ENCODE data around the gene RADIL.

RADIL gene

DNA sequence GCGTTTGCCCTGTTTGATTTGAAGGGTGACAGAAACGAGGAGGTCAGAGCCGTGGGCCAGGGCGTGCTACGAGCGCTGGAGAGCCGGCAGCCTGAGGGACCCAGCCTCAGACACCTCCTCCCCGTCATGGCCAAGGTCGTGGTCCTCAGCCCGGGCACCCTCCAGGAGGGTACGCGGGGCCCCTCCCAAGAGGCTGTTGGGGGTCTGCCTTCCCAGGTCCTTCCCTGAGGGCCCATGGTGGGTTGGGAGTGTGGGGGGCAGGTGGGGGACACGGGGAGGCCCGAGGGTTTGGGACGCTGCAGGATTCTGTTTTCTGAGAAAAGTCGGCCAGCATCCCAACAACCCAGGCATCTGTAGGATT is 100.2 kb downstream of the RADIL start:
- H3K4me3 ChIP-seq (ENCODE audit: low read depth, low read length) = no peak overlapping the region
- CTCF ChIA-PET = no interaction called here
- H3K9me3 ChIP-seq (ENCODE audit: control insufficient read depth, insufficient read depth, low read depth, low read length) = no peaks in the 10 kb centered on the region
- H3K27ac ChIP-seq (ENCODE audit: extremely low read depth, low read depth, low read length) = no peak overlapping the region
- TF ChIP-seq ZNF548 (tag by site-specific recombination; IDR thresholded peaks at IDR 0.05) = no peak
- TF ChIP-seq REPIN1 (tag by site-specific recombination; IDR thresholded peaks at IDR 0.05; ENCODE audit: low read depth) = no peak
- TF ChIP-seq ZNF629 (tag by site-specific recombination; IDR thresholded peaks at IDR 0.05) = no peak
- TF ChIP-seq KLF1 (tag by site-specific recombination; IDR thresholded peaks at IDR 0.05) = no peak
- TF ChIP-seq, protein P1, sequence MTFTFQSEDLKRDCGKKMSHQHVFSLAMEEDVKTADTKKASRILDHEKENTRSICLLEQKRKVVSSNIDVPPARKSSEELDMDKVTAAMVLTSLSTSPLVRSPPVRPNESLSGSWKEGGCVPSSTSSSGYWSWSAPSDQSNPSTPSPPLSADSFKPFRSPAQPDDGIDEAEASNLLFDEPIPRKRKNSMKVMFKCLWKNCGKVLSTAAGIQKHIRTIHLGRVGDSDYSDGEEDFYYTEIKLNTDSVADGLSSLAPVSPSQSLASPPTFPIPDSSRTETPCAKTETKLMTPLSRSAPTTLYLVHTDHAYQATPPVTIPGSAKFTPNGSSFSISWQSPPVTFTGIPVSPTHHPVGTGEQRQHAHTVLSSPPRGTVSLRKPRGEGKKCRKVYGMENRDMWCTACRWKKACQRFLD (tag by site-specific recombination; IDR thresholded peaks at IDR 0.05) = no peak
- TF ChIP-seq SETDB1 (IDR thresholded peaks at IDR 0.05; ENCODE audit: insufficient read length, low read length) = no peak
- TF ChIP-seq, protein P2, sequence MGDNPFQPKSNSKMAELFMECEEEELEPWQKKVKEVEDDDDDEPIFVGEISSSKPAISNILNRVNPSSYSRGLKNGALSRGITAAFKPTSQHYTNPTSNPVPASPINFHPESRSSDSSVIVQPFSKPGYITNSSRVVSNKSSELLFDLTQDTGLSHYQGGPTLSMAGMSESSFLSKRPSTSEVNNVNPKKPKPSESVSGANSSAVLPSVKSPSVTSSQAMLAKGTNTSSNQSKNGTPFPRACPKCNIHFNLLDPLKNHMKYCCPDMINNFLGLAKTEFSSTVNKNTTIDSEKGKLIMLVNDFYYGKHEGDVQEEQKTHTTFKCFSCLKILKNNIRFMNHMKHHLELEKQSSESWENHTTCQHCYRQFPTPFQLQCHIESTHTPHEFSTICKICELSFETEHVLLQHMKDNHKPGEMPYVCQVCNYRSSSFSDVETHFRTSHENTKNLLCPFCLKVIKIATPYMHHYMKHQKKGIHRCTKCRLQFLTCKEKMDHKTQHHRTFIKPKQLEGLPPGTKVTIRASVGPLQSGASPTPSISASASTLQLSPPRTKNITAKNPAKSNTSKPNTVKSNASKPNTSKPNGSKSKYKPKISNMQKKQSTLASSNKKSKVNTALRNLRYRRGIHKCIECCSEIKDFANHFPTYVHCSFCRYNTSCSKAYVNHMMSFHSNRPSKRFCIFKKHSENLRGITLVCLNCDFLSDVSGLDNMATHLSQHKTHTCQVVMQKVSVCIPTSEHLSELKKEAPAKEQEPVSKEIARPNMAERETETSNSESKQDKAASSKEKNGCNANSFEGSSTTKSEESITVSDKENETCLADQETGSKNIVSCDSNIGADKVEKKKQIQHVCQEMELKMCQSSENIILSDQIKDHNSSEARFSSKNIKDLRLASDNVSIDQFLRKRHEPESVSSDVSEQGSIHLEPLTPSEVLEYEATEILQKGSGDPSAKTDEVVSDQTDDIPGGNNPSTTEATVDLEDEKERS (tag by site-specific recombination; IDR thresholded peaks at IDR 0.05) = no peak
- no peak for TF ChIP-seq ZNF660 (tag by site-specific recombination; IDR thresholded peaks at IDR 0.05)
- TF ChIP-seq, protein P3, sequence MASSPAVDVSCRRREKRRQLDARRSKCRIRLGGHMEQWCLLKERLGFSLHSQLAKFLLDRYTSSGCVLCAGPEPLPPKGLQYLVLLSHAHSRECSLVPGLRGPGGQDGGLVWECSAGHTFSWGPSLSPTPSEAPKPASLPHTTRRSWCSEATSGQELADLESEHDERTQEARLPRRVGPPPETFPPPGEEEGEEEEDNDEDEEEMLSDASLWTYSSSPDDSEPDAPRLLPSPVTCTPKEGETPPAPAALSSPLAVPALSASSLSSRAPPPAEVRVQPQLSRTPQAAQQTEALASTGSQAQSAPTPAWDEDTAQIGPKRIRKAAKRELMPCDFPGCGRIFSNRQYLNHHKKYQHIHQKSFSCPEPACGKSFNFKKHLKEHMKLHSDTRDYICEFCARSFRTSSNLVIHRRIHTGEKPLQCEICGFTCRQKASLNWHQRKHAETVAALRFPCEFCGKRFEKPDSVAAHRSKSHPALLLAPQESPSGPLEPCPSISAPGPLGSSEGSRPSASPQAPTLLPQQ (tag by site-specific recombination; IDR thresholded peaks at IDR 0.05) = no peak
- H3K36me3 ChIP-seq (ENCODE audit: control insufficient read depth in 2 of 2, insufficient read depth in 1 of 2, low read length in 2 of 2) = peaks cover 0 to 47% of the 10 kb centered on the region in 2 experiments; a peak in 2 of 3 replicates
- no peaks in the 10 kb centered on the region for H3K4me1 ChIP-seq (ENCODE audit: control insufficient read depth, insufficient read depth, low read length)
- POLR2A ChIA-PET = interaction anchor here (1.0 kb wide), 1 partner anchor 8 kb away, joined by 4 read pairs; the partner anchor contains the start of gene AP5Z1

DNA sequence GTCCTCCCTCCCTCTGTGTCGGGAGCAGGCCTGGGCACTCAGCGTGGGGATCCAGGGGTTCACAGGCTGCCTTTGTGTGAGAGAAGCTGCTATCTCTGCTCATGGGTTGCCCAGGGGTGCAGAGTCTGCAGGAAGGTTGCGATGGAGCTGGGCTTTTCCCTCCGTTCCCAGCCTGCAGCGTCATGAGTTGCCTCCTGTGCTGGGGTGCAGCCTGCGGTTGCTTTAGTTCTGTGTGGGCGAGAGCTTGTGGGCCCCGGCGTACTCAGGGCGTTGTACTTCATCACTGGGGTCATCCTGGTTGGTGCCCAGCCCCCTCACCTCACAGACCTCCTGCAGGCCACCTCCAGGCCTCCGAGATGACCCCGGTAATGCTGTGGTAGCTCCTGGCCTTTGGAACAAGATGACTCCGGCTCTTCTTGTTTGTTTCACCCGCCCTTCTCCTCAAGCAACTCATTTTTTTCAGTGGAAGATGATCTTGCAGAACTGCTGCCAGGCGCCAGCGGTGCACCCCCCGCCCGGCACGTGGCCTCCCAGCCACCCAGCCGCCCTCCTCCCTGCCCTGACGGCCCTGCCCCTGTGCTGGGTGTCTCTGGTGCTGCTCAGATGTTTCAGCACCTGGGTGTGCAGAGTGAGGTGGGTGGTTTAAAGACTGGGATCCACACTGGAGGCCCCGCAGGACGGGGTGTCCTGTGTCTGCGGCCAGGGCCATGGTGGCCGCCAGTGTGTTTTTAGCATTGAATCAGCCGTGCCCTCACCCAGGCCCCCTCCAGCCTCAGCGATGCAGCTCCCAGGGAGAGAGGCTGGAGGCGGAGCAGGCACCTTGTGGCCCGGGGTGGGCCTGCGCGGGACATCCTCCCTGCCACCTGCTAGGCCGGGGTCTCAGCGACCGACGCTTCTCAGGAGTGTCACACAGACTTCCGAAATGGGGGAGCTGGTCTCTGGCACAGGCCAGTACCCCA is 100.9 kb downstream of the RADIL start:
- no peak overlapping the region for H3K27ac ChIP-seq (ENCODE audit: extremely low read depth, low read depth, low read length)
- no peak overlapping the region for H3K4me3 ChIP-seq (ENCODE audit: low read depth, low read length)
- no peaks in the 10 kb centered on the region for H3K4me1 ChIP-seq (ENCODE audit: control insufficient read depth, insufficient read depth, low read length)
- H3K36me3 ChIP-seq (ENCODE audit: control insufficient read depth in 2 of 2, insufficient read depth in 1 of 2, low read length in 2 of 2) = peaks cover 0 to 41% of the 10 kb centered on the region in 2 experiments; a peak in 2 of 3 replicates
- POLR2A ChIA-PET = no interaction called here
- no peaks in the 10 kb centered on the region for H3K9me3 ChIP-seq (ENCODE audit: control insufficient read depth, insufficient read depth, low read depth, low read length)
- TF ChIP-seq ZNF596 (tag by site-specific recombination; IDR thresholded peaks at IDR 0.05) (no peak), ZNF302 (tag by site-specific recombination; IDR thresholded peaks at IDR 0.05; ENCODE audit: low read depth) (no peak)
- CTCF ChIA-PET = no interaction called here

DNA sequence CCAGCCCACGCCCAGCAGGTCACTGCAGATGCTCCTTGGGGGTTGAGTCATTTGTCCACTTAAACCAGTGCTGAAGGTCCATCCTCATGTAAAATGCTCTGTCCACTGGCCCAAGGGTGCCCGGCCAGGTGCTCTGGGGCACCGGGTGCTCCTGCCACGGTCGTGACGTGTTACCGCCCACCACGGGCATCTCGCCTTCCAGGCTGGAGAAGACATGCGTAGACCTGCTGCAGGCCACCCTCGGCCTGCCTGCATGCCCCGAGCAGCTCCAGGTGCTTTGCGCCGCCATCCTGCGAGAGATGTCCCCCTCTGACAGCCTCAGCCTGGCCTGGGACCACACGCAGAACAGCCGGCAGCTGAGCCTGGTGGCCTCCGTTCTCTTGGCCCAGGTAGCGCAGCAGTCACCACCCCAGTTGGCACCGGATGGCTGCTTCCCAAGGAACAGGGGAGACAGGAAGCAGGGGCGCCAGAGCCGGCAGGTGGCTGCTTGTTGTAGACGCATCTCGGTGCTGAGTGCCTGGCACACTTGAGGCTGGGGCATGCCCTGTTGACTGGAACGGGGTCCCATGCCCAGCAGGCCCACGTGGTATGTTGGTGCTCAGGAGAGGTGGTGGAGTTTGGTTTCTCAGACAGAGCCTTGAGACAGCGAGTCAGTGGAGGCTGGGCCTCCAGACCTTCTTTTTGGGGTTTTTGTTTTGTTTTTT is 102.0 kb downstream of the RADIL start:
- no peak overlapping the region for H3K27ac ChIP-seq (ENCODE audit: extremely low read depth, low read depth, low read length)
- CTCF ChIA-PET = no interaction called here
- POLR2A ChIA-PET = no interaction called here
- H3K4me3 ChIP-seq (ENCODE audit: low read depth, low read length) = no peak overlapping the region
- no peaks in the 10 kb centered on the region for H3K9me3 ChIP-seq (ENCODE audit: control insufficient read depth, insufficient read depth, low read depth, low read length)
- peaks cover 0 to 42% of the 10 kb centered on the region in 2 experiments; a peak in 2 of 3 replicates for H3K36me3 ChIP-seq (ENCODE audit: control insufficient read depth in 2 of 2, insufficient read depth in 1 of 2, low read length in 2 of 2)
- H3K4me1 ChIP-seq (ENCODE audit: control insufficient read depth, insufficient read depth, low read length) = no peaks in the 10 kb centered on the region
- TF ChIP-seq, protein P4, sequence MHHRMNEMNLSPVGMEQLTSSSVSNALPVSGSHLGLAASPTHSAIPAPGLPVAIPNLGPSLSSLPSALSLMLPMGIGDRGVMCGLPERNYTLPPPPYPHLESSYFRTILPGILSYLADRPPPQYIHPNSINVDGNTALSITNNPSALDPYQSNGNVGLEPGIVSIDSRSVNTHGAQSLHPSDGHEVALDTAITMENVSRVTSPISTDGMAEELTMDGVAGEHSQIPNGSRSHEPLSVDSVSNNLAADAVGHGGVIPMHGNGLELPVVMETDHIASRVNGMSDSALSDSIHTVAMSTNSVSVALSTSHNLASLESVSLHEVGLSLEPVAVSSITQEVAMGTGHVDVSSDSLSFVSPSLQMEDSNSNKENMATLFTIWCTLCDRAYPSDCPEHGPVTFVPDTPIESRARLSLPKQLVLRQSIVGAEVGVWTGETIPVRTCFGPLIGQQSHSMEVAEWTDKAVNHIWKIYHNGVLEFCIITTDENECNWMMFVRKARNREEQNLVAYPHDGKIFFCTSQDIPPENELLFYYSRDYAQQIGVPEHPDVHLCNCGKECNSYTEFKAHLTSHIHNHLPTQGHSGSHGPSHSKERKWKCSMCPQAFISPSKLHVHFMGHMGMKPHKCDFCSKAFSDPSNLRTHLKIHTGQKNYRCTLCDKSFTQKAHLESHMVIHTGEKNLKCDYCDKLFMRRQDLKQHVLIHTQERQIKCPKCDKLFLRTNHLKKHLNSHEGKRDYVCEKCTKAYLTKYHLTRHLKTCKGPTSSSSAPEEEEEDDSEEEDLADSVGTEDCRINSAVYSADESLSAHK (tag by site-specific recombination; IDR thresholded peaks at IDR 0.05) = no peak
- no peak for TF ChIP-seq ZBTB48 (tag by site-specific recombination; IDR thresholded peaks at IDR 0.05)
- TF ChIP-seq, protein P5, sequence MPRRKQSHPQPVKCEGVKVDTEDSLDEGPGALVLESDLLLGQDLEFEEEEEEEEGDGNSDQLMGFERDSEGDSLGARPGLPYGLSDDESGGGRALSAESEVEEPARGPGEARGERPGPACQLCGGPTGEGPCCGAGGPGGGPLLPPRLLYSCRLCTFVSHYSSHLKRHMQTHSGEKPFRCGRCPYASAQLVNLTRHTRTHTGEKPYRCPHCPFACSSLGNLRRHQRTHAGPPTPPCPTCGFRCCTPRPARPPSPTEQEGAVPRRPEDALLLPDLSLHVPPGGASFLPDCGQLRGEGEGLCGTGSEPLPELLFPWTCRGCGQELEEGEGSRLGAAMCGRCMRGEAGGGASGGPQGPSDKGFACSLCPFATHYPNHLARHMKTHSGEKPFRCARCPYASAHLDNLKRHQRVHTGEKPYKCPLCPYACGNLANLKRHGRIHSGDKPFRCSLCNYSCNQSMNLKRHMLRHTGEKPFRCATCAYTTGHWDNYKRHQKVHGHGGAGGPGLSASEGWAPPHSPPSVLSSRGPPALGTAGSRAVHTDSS (tag by site-specific recombination; IDR thresholded peaks at IDR 0.05) = no peak
- no peak for TF ChIP-seq ZNF48 (tag by site-specific recombination; IDR thresholded peaks at IDR 0.05)
- TF ChIP-seq ZNF214 (tag by site-specific recombination; IDR thresholded peaks at IDR 0.05; ENCODE audit: borderline replicate concordance) = no peak
